A549 treated with GW870086 at 1 μM for 4 hours (cell line): ENCODE measurements around the gene VEGFA. TPM values are rescaled to one million over a fixed set of nuclear protein-coding genes. Genes with fewer than 3 reads are reported as not detected.

Source experiments
- total RNA-seq: library from RNA; stranded (reverse); fragments of 200-300 nt; extraction: Qiagen RNA extraction; gene quantifications from 5 replicates; pipeline ENCODE4 v1.2.3, GENCODE V29; 2022; ENCODE audit warnings: low read depth

VEGFA gene
- total RNA-seq, result 35.4 to 38.8 TPM (median 38.4 TPM) in 5 replicates

GRCh38 chr6:43769526-43770371 lies at the start of gene VEGFA:
TSS of gene VEGFA (plus strand) at chr6:43770211.

Other genes with a start within 250 kb of the VEGFA start
- 24.7 to 28.9 TPM (median 28.4 TPM) in 5 replicates for gene XPO5, start 194.2 kb upstream of the VEGFA start, total RNA-seq
- gene POLH, start 194.0 kb upstream of the VEGFA start, total RNA-seq, result 8.2 to 11.6 TPM (median 8.6 TPM) in 5 replicates
- gene GTPBP2, start 140.9 kb upstream of the VEGFA start, total RNA-seq, result 13.4 to 21.4 TPM (median 20.1 TPM) in 5 replicates
- 33.7 to 39.2 TPM (median 36.1 TPM) in 5 replicates for gene MAD2L1BP, start 134.4 kb upstream of the VEGFA start, total RNA-seq
- gene RSPH9, start 125.2 kb upstream of the VEGFA start, total RNA-seq, result 0.08 to 0.29 TPM (median 0.24 TPM) in 5 replicates
- 46.0 to 53.8 TPM (median 49.9 TPM) in 5 replicates for gene MRPS18A, start 82.4 kb upstream of the VEGFA start, total RNA-seq